Ishikawa (cell line): Measurements from ENCODE around the gene STK4.

ENCODE experiments used
- CEBPB ChIP-seq: IDR thresholded peaks from 2 replicates; pipeline ENCODE4 v1.6.1; 2012
- CREB1 ChIP-seq: IDR thresholded peaks from 2 replicates; pipeline ENCODE4 v1.6.1; 2012; ENCODE audit warnings: low read depth
- EGR1 ChIP-seq: IDR thresholded peaks from 2 replicates; pipeline ENCODE4 v1.6.1; 2012
- EP300 ChIP-seq: IDR thresholded peaks from 2 replicates; pipeline ENCODE4 v1.6.1; 2012; ENCODE audit warnings: borderline replicate concordance
- FOXM1 ChIP-seq: IDR thresholded peaks from 2 replicates; pipeline ENCODE4 v1.6.1; 2012; ENCODE audit warnings: low read depth, borderline replicate concordance
- NFIC ChIP-seq: IDR thresholded peaks from 2 replicates; pipeline ENCODE4 v1.6.1; 2012
- RAD21 ChIP-seq: IDR thresholded peaks from 2 replicates; pipeline ENCODE4 v1.6.1; 2012; ENCODE audit warnings: low read depth
- REST ChIP-seq: IDR thresholded peaks from 2 replicates; pipeline ENCODE4 v1.6.1; 2012; ENCODE audit warnings: low read depth, mild to moderate bottlenecking
- TAF1 ChIP-seq: IDR thresholded peaks from 2 replicates; pipeline ENCODE4 v1.6.1; 2012; ENCODE audit warnings: low read depth, mild to moderate bottlenecking
- TEAD4 ChIP-seq: IDR thresholded peaks from 2 replicates; pipeline ENCODE4 v1.6.1; 2012
- YY1 ChIP-seq: IDR thresholded peaks from 2 replicates; pipeline ENCODE4 v1.6.1; 2012; ENCODE audit warnings: low read depth
- ZBTB7A ChIP-seq: IDR thresholded peaks from 2 replicates; pipeline ENCODE4 v1.6.1; 2012; ENCODE audit warnings: low read depth
- TF ChIP-seq, protein P1 (sequence below): IDR thresholded peaks from 2 replicates; pipeline ENCODE4 v1.6.1; 2012
- TF ChIP-seq, protein P2 (sequence below): IDR thresholded peaks from 2 replicates; pipeline ENCODE4 v1.6.1; 2012

DNA sequence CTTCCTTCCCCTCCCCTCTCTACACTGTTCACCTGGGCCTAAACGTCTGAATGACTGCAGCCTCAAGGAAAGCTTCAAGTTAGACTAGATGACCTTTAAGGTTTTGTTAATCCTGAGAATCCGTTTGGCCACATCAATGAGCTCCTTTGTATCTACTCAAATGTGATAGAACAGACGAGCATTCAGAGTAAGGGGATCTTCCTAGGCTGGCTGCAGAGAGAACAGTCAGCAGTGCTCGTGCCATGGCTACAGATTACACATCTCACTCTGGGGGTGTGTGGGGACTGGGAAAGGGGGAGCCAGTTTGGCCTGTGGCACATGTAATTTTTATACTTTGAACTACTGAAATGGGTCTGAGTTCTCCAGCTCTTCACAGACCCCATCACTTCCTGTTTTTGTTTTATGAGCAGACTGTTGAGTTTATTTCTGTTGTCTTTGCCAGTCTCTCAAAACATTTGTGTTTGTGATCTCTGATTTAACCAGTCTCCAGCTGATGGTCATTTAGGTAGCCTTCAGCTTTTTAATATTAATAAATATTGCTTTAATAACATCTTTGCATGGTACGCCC, 83.7 kb downstream of the STK4 start:
- TF ChIP-seq EP300 (no peak), RAD21 (no peak), TEAD4 (no peak), NFIC (no peak), REST (no peak), TAF1 (no peak), YY1 (no peak), FOXM1 (no peak), CREB1 (no peak), ZBTB7A (no peak), CEBPB (no peak), EGR1 (no peak)
- TF ChIP-seq, protein P1, sequence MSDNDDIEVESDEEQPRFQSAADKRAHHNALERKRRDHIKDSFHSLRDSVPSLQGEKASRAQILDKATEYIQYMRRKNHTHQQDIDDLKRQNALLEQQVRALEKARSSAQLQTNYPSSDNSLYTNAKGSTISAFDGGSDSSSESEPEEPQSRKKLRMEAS: no peak
- TF ChIP-seq, protein P2, sequence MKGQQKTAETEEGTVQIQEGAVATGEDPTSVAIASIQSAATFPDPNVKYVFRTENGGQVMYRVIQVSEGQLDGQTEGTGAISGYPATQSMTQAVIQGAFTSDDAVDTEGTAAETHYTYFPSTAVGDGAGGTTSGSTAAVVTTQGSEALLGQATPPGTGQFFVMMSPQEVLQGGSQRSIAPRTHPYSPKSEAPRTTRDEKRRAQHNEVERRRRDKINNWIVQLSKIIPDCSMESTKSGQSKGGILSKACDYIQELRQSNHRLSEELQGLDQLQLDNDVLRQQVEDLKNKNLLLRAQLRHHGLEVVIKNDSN: no peak
